ENCODE results near the gene PRR20G. TPM values are rescaled to one million over a fixed set of nuclear protein-coding genes. Genes with fewer than 3 reads are reported as not detected.

PRR20G gene
- total and polyA plus RNA-seq, 5 donors = not detected

- ATAC-seq (no peak), DNase-seq (no peak)
- H3K4me3 ChIP-seq (ENCODE audit: low read length) = no peak overlapping the region
- intact Hi-C loops (cut with DNase I) = no loop called here
- no peaks in the 10 kb centered on the region for H3K27me3 ChIP-seq (ENCODE audit: control insufficient read depth, insufficient read depth)
- no peaks in the 10 kb centered on the region for H3K9me3 ChIP-seq (ENCODE audit: control insufficient read depth, low read length)
- H3K4me1 ChIP-seq (ENCODE audit: control insufficient read depth, insufficient read depth, low read length) = no peaks in the 10 kb centered on the region
- 97% methylated on average over 2 of the region's 2 CpGs for WGBS
- no peak overlapping the region for H3K27ac ChIP-seq (ENCODE audit: low read length)
Observed at GRCh38 chr3:127277561-127277960, 10.3 kb downstream of the PRR20G start.

GRCh38 chr3:127276995-127277394 lies 10.9 kb downstream of the PRR20G start:
- Histone ChIP-seq H3K27ac (ENCODE audit: low read length) (no peak overlapping the region), H3K9me3 (ENCODE audit: control insufficient read depth, low read length) (no peaks in the 10 kb centered on the region), H3K4me3 (ENCODE audit: low read length) (no peak overlapping the region), H3K27me3 (ENCODE audit: control insufficient read depth, insufficient read depth) (no peaks in the 10 kb centered on the region), H3K4me1 (ENCODE audit: control insufficient read depth, insufficient read depth, low read length) (no peaks in the 10 kb centered on the region)
- ATAC-seq (no peak), DNase-seq (no peak)
- intact Hi-C loops (cut with DNase I) = no loop called here

DNA sequence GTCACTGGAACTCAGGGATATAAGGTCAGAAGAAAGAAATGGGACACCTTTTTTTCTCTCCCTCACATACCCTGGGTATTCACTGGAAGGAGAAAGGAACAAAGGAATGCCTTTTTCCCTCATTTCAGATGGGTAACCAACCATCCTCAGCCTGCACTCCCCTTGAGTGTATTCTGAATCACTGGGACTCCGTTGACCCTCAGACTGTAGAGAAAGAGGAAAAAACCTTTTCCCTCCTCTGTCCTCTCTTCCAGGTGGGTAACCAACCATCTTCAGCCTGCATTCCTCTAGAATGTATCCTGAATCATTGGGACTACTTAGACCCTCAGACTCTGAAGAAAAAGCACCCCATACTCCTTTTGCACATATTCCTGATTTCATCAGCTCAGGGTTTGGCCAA lies 11.4 kb downstream of the PRR20G start:
- DNase-seq (no peak), ATAC-seq (no peak)
- 62% methylated on average over 1 of the region's 1 CpG for WGBS
- H3K9me3 ChIP-seq (ENCODE audit: control insufficient read depth, low read length) = no peaks in the 10 kb centered on the region
- H3K27ac ChIP-seq (ENCODE audit: low read length) = no peak overlapping the region
- no peak overlapping the region for H3K4me3 ChIP-seq (ENCODE audit: low read length)
- no peaks in the 10 kb centered on the region for H3K4me1 ChIP-seq (ENCODE audit: control insufficient read depth, insufficient read depth, low read length)
- intact Hi-C loops (cut with DNase I) = no loop called here
- no peaks in the 10 kb centered on the region for H3K27me3 ChIP-seq (ENCODE audit: control insufficient read depth, insufficient read depth)

DNA sequence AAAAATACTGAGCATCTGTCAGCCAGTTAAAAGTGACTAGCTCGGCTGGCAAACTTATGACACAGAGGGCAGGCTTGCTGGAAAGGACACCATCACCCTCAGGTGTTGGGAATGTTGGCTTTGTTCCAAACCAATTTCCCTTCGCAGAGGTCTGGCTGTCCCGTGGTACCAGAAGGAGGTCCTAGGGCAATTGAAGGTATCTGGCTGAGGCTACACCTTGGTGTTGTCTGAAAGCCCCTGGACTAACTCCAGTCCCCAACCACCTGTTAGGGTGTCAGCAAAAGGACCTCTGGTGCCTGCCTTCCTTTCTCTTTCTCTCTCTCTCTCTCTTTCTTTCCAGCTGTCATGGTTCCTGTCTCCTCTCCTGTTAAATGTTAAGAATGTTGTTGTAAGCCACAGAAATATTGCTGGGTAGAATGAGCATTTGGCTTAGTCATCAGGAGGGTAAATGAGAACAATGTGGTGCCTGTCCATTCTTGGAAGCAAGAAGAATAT lies 12.5 kb downstream of the PRR20G start:
- intact Hi-C loops (cut with DNase I) = no loop called here
- Histone ChIP-seq H3K4me1 (ENCODE audit: control insufficient read depth, insufficient read depth, low read length) (no peaks in the 10 kb centered on the region), H3K9me3 (ENCODE audit: control insufficient read depth, low read length) (no peaks in the 10 kb centered on the region), H3K27ac (ENCODE audit: low read length) (no peak overlapping the region), H3K27me3 (ENCODE audit: control insufficient read depth, insufficient read depth) (no peaks in the 10 kb centered on the region), H3K4me3 (ENCODE audit: low read length) (no peak overlapping the region)
- ATAC-seq (no peak), DNase-seq (no peak)
- 67% methylated on average over 3 of the region's 3 CpGs for WGBS

- Histone ChIP-seq H3K4me1 (ENCODE audit: control insufficient read depth, insufficient read depth, low read length) (no peaks in the 10 kb centered on the region), H3K27ac (ENCODE audit: low read length) (no peak overlapping the region), H3K4me3 (ENCODE audit: low read length) (no peak overlapping the region), H3K27me3 (ENCODE audit: control insufficient read depth, insufficient read depth) (no peaks in the 10 kb centered on the region), H3K9me3 (ENCODE audit: control insufficient read depth, low read length) (no peaks in the 10 kb centered on the region)
- ATAC-seq (no peak), DNase-seq (no peak)
- intact Hi-C loops (cut with DNase I) = no loop called here
- WGBS = 78% methylated on average over 6 of the region's 6 CpGs
Observed at GRCh38 chr3:127274200-127274760, 13.6 kb downstream of the PRR20G start.

GRCh38 chr3:127273206-127273605 lies 14.6 kb downstream of the PRR20G start:
- DNase-seq (no peak), ATAC-seq (no peak)
- H3K9me3 ChIP-seq (ENCODE audit: control insufficient read depth, low read length) = no peaks in the 10 kb centered on the region
- H3K27ac ChIP-seq (ENCODE audit: low read length) = no peak overlapping the region
- 62% methylated on average over 2 of the region's 2 CpGs for WGBS
- intact Hi-C loops (cut with DNase I) = no loop called here
- no peaks in the 10 kb centered on the region for H3K4me1 ChIP-seq (ENCODE audit: control insufficient read depth, insufficient read depth, low read length)
- H3K27me3 ChIP-seq (ENCODE audit: control insufficient read depth, insufficient read depth) = no peaks in the 10 kb centered on the region
- H3K4me3 ChIP-seq (ENCODE audit: low read length) = no peak overlapping the region

- Histone ChIP-seq H3K9me3 (ENCODE audit: control insufficient read depth, low read length) (no peaks in the 10 kb centered on the region), H3K27me3 (ENCODE audit: control insufficient read depth, insufficient read depth) (no peaks in the 10 kb centered on the region), H3K4me3 (ENCODE audit: low read length) (no peak overlapping the region), H3K27ac (ENCODE audit: low read length) (no peak overlapping the region), H3K4me1 (ENCODE audit: control insufficient read depth, insufficient read depth, low read length) (no peaks in the 10 kb centered on the region)
- 65% methylated on average over 10 of the region's 10 CpGs for WGBS
- DNase-seq (no peak), ATAC-seq (no peak)
- intact Hi-C loops (cut with DNase I) = no loop called here
Observed at GRCh38 chr3:127266186-127266585, 21.7 kb downstream of the PRR20G start.

GRCh38 chr3:127265581-127265981 lies 22.3 kb downstream of the PRR20G start:
- no peak for ATAC-seq
- Histone ChIP-seq H3K27ac (ENCODE audit: low read length) (no peak overlapping the region), H3K9me3 (ENCODE audit: control insufficient read depth, low read length) (no peaks in the 10 kb centered on the region), H3K27me3 (ENCODE audit: control insufficient read depth, insufficient read depth) (no peaks in the 10 kb centered on the region), H3K4me1 (ENCODE audit: control insufficient read depth, insufficient read depth, low read length) (no peaks in the 10 kb centered on the region), H3K4me3 (ENCODE audit: low read length) (no peak overlapping the region)
- WGBS = 87% methylated on average over 7 of the region's 7 CpGs
- DNase-seq = no peak
- intact Hi-C loops (cut with DNase I) = no loop called here

GRCh38 chr3:127264794-127265514 lies 22.9 kb downstream of the PRR20G start:
- no peak for DNase-seq
- no peaks in the 10 kb centered on the region for H3K9me3 ChIP-seq (ENCODE audit: control insufficient read depth, low read length)
- ATAC-seq = no peak

DNA sequence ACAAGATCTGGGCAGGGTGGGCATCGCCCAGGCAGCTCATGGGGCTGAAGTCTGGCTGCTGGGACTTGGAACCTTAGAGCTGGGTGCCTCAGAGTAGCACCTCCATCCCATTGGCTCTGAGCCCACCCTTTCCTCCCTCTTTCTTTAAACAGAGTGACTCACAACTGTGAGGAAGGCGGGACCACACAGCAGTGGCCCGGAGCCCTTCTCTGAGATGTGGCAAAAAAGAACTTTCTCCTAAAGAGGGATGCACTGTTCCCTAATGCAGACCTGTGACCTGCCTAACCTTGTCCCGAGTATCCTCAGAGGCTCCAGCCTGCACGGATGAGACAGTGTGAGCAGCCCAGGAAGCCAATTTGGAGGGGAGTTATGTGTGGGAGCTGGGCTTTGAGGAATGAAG lies 23.6 kb downstream of the PRR20G start:
- no peak overlapping the region for H3K4me3 ChIP-seq (ENCODE audit: low read length)
- DNase-seq (no peak), ATAC-seq (no peak)
- no peaks in the 10 kb centered on the region for H3K9me3 ChIP-seq (ENCODE audit: control insufficient read depth, low read length)
- no peak overlapping the region for H3K27ac ChIP-seq (ENCODE audit: low read length)
- no peaks in the 10 kb centered on the region for H3K27me3 ChIP-seq (ENCODE audit: control insufficient read depth, insufficient read depth)
- 56% methylated on average over 5 of the region's 5 CpGs for WGBS
- intact Hi-C loops (cut with DNase I) = no loop called here
- no peaks in the 10 kb centered on the region for H3K4me1 ChIP-seq (ENCODE audit: control insufficient read depth, insufficient read depth, low read length)

More at GRCh38 chr3:127264794-127265514, 22.9 kb downstream of the PRR20G start:
- Histone ChIP-seq H3K27me3 (ENCODE audit: control insufficient read depth, insufficient read depth) (no peaks in the 10 kb centered on the region), H3K4me3 (ENCODE audit: low read length) (no peak overlapping the region), H3K27ac (ENCODE audit: low read length) (no peak overlapping the region), H3K4me1 (ENCODE audit: control insufficient read depth, insufficient read depth, low read length) (no peaks in the 10 kb centered on the region)
- 80% methylated on average over 11 of the region's 11 CpGs for WGBS
- intact Hi-C loops (cut with DNase I) = no loop called here

- DNase-seq = no peak
- 65% methylated on average over 9 of the region's 9 CpGs for WGBS
- Histone ChIP-seq H3K27ac (ENCODE audit: low read length) (no peak overlapping the region), H3K27me3 (ENCODE audit: control insufficient read depth, insufficient read depth) (no peaks in the 10 kb centered on the region), H3K9me3 (ENCODE audit: control insufficient read depth, low read length) (no peaks in the 10 kb centered on the region), H3K4me3 (ENCODE audit: low read length) (no peak overlapping the region), H3K4me1 (ENCODE audit: control insufficient read depth, insufficient read depth, low read length) (no peaks in the 10 kb centered on the region)
- no peak for ATAC-seq
- intact Hi-C loops (cut with DNase I) = no loop called here
Observed at GRCh38 chr3:127263586-127264231, 24.1 kb downstream of the PRR20G start.
